Lower leg skin (tissue), 4 donors: ENCODE measurements around the gene CD19. TPM values are rescaled to one million over a fixed set of nuclear protein-coding genes. Genes with fewer than 3 reads are reported as not detected.

Experiments
- DNase-seq, 2 donors: peaks; one replicate each; pipeline ENCODE4 v3.0.0-alpha.2; 2019; ENCODE audit warnings: low spot score in 2 of 2
- H3K4me3 ChIP-seq: fragments of 200-600 bp; sonication (generic); 2 replicates; pipeline ENCODE4 v1.5.1; 2017; ENCODE audit warnings: mild to moderate bottlenecking, low read depth; ENCODE audit not compliant: poor library complexity, severe bottlenecking
- POLR2A ChIP-seq, 2 donors: fragments of 450-650 bp; IDR thresholded peaks; one replicate each; pipeline ENCODE4 v1.6.1; 2016 to 2017; ENCODE audit warnings: antibody characterized with exemption in 2 of 2, mild to moderate bottlenecking in 1 of 2, moderate library complexity in 1 of 2
- WGBS, 2 donors: methylation state at CpG; one replicate each; pipeline ENCODE4 v1.1.5; 2018; 5-methylcytosine and 5-hydroxymethylcytosine counted together
- intact Hi-C: fragments of 100-400 bp; cut with DNase I; formaldehyde crosslinking; loops from one replicate; pipeline ENCODE4 v1.15.0; 2023; ENCODE audit warnings: low total_unique reads
- total RNA-seq, 4 donors: library from RNA; depleted of rRNA; stranded (reverse); fragments of >200 nt; gene quantifications; one replicate each; pipeline ENCODE4 v1.1.0, GENCODE V29; 2016
- TF ChIP-seq, protein P1 (sequence below), 3 donors: fragments of 450-650 bp; IDR thresholded peaks; one replicate each; pipeline ENCODE4 v1.5.1; 2016; ENCODE audit warnings: antibody characterized with exemption in 3 of 3, mild to moderate bottlenecking in 3 of 3, moderate library complexity in 2 of 3

CD19 gene
- total RNA-seq, 4 donors from 2014 or later: 0.26 to 1.1 TPM; not detected in 2

DNA sequence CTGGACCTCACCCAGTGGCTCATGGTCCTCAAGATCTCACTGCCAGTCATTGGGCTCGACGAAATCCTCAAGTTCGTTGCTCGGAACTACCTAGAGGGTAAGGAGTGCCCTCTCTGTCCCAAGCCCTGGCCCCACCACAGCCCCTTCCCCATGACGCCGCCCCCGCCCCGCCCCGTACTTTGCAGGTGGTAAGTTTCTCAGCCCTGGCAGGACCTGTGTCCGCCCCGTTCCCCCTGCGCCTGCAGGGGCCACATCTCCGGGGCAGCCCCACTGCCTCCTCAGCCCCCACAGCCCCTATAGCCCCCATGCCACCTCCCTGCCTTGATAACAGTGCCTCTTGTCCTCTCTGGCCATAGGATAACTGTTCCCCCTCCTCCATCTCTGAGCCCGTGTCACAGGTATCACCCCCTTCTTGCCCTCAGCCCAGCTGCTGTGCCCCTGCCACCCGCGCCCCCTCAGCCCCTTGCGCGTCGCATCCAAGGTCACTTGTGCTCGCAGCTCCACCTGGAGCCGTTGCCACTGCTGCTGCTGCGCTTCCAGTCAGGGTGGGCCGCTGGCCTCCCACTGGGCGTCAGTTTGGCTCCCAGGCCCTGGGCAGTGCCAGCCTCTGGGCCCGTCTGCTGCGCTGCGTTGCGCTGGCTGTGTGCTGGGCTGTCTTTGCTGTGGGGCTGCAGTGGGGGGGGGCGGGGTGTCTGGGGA lies 28.3 kb upstream of the CD19 start:
- no peak overlapping the region for H3K4me3 ChIP-seq
- TF ChIP-seq, protein P1, sequence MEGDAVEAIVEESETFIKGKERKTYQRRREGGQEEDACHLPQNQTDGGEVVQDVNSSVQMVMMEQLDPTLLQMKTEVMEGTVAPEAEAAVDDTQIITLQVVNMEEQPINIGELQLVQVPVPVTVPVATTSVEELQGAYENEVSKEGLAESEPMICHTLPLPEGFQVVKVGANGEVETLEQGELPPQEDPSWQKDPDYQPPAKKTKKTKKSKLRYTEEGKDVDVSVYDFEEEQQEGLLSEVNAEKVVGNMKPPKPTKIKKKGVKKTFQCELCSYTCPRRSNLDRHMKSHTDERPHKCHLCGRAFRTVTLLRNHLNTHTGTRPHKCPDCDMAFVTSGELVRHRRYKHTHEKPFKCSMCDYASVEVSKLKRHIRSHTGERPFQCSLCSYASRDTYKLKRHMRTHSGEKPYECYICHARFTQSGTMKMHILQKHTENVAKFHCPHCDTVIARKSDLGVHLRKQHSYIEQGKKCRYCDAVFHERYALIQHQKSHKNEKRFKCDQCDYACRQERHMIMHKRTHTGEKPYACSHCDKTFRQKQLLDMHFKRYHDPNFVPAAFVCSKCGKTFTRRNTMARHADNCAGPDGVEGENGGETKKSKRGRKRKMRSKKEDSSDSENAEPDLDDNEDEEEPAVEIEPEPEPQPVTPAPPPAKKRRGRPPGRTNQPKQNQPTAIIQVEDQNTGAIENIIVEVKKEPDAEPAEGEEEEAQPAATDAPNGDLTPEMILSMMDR (IDR thresholded peaks at IDR 0.05): no peak
- no peak for TF ChIP-seq POLR2A (IDR thresholded peaks at IDR 0.05)
- 81 to 86% methylated on average over 28 to 29 of the region's 29 CpGs for WGBS, 2 donors
- DNase-seq: no peak
- intact Hi-C loops: no loop called here

DNA sequence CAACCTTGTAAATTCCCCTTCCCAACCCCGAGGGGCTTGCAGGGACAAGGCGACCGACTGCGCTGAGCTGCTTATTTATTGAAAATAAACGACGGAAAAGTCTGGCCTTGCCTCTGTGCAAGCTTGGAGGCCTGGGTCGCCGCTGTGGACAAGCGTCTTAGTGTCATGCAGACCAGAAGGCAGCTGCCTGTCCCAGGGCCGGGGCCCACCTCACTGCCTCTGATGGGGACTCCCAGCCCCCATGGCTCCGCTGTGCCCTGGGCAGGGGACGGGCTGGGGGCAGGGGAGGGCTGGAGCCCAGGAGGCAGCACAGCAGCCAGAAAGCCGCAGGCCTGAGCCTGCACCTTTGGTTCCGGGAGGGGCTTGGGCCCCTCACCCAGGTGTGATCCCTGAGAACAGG lies 27.4 kb upstream of the CD19 start:
- TF ChIP-seq POLR2A (IDR thresholded peaks at IDR 0.05): no peak
- TF ChIP-seq, protein P1 (IDR thresholded peaks at IDR 0.05): no peak
- no peak overlapping the region for H3K4me3 ChIP-seq
- intact Hi-C loops: no loop called here
- no peak for DNase-seq
- 81 to 87% methylated on average over 9 to 12 of the region's 14 CpGs for WGBS, 2 donors

DNA sequence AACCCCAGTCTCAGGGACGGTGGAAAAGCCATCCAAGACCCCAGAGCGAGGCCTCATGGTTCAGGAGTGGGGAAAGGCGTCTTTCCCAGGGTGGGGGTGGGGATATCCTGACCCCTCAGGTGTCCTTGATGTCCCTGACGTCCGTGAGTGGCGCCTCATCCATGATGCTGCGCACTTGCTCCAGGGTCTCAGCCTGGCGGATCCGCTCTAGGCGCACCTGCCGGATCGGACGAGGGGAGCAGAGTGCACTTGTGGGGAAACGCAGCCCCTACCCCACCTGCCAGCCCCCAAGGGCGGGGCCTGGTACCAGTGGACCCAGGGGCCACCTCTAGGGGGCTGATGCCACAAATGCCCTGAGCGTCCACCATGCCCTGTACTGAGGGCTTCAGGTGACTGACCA lies 26.9 kb upstream of the CD19 start:
- WGBS, 2 donors: 93 to 99% methylated on average over 12 to 13 of the region's 16 CpGs
- intact Hi-C loops: no loop called here
- DNase-seq: no peak
- no peak overlapping the region for H3K4me3 ChIP-seq
- no peak for TF ChIP-seq POLR2A (IDR thresholded peaks at IDR 0.05)
- TF ChIP-seq, protein P1 (IDR thresholded peaks at IDR 0.05): no peak

DNA sequence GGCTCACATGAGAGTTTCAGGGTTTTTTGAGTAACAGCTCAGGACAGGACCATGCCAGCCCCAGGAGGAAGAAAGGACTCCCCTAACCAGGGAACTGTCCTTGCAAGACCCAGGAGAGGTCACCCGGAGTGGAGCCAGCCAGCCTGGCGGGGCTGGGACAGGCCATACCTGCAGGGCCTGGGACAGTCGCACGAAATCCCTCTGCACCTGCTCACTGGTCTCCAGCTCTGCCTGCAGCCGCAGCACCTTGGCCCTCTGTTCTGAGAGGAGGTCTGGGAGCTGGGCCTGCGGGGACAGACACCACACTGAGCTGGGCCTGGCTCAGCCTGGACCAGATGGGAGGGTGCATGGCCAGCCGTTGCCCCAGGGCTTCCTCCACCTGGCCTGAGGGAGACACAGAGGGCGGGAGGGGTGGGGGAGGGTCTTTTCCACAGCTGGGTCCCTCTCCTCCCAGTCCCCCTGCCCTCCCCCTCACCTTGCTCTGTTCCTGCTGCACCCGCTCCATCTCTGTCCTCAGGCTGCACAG lies 26.5 kb upstream of the CD19 start:
- TF ChIP-seq, protein P1 (IDR thresholded peaks at IDR 0.05): no peak
- no peak for TF ChIP-seq POLR2A (IDR thresholded peaks at IDR 0.05)
- no peak for DNase-seq
- H3K4me3 ChIP-seq: no peak overlapping the region
- intact Hi-C loops: no loop called here
- WGBS, 2 donors: 88 to 89% methylated on average over 7 to 9 of the region's 9 CpGs

DNA sequence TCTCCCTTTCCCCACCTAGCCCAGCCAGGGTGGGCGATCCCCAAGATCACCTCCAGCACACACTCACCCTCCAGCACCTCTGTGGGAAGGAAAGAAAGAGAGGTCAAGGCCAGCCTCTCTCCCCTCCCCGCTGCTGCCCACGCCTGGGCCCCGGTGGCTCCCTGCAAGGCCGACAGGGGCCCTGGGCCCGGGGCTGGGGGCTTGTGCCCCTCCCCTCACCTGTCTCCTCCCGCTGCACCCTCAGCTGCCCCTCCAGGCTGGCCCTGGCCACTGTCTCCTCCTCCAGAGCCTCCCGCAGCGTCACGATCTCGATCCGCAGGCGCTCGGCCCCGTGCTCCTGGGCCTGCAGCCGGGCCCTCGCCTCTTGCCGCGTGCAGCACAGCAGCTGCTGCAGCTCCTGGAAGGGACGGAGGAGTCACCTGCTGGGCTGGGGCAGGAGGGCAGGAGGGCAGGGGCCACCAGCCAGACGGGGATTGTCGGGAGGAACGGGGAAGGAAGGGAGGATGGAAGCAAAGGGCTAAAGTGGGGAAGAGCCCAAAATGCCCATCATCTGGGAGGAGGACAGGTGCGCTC lies 25.9 kb upstream of the CD19 start:
- TF ChIP-seq, protein P1 (IDR thresholded peaks at IDR 0.05): no peak
- no peak for TF ChIP-seq POLR2A (IDR thresholded peaks at IDR 0.05)
- no peak overlapping the region for H3K4me3 ChIP-seq
- no peak for DNase-seq
- intact Hi-C loops: no loop called here
- WGBS, 2 donors: 87 to 91% methylated on average over 24 of the region's 24 CpGs
